B cell (primary cell): Measurements from ENCODE around the gene PODXL. TPM values are rescaled to one million over a fixed set of nuclear protein-coding genes. Genes with fewer than 3 reads are reported as not detected.

Source experiments
- ATAC-seq: fragments of 200-7000 bp; cut with Tn5 transposase; one replicate; pipeline ENCODE4 v1.10.0; 2021; ENCODE audit warnings: low read depth, mild to moderate bottlenecking, moderate number of reproducible peaks, moderate library complexity
- CTCF ChIA-PET: fragments of 350-600 bp; sonication (Branson Sonifier 250); formaldehyde crosslinking; loops from one replicate; lab custom pipeline; 2021; ENCODE audit warnings: antibody characterized with exemption, inconsistent platforms; lab: Charles Lee
- POLR2A ChIA-PET: fragments of 350-600 bp; sonication (Branson Sonifier 250); formaldehyde crosslinking; loops from one replicate; lab custom pipeline; 2021; ENCODE audit warnings: antibody characterized with exemption; lab: Charles Lee
- DNase-seq: peaks from one replicate; pipeline ENCODE4 v3.0.0; 2013
- H2AFZ ChIP-seq: 2 replicates; pipeline ENCODE4 v1.6.1; 2012; ENCODE audit warnings: mild to moderate bottlenecking, low read depth, low read length; ENCODE audit not compliant: insufficient read depth, poor library complexity, severe bottlenecking
- H3K27ac ChIP-seq, 2 donors: 1 replicate in 1 of 2; 2 replicates in 1 of 2; pipeline ENCODE4 v1.5.1; 2012 to 2013; ENCODE audit warnings: low read length in 2 of 2, mild to moderate bottlenecking in 2 of 2, moderate library complexity in 1 of 2
- H3K27me3 ChIP-seq, 4 experiments: fragments of 200-600 bp in 1 of 4; sonication (generic) in 1 of 4; replicated peaks in 1 of 4; 1 replicate in 2 of 4; 2 replicates in 2 of 4; pipeline versions ENCODE4 v1.6.1 to v1.7.0; 2013 to 2016; ENCODE audit warnings: low read length in 3 of 4, mild to moderate bottlenecking in 2 of 4, mixed read lengths in 1 of 4, moderate library complexity in 1 of 4; ENCODE audit not compliant: insufficient read depth in 4 of 4, control insufficient read depth in 3 of 4; ENCODE audit errors: control extremely low read depth in 1 of 4
- H3K36me3 ChIP-seq, 2 experiments: replicated peaks in 1 of 2; 1 replicate in 1 of 2; 2 replicates in 1 of 2; pipeline versions ENCODE4 v1.6.1 to v1.7.1; 2013; ENCODE audit warnings: low read length in 1 of 2; ENCODE audit not compliant: insufficient read depth in 2 of 2, control insufficient read depth in 1 of 2; ENCODE audit errors: control extremely low read depth in 1 of 2, extremely low read depth in 1 of 2
- H3K4me1 ChIP-seq, 2 donors: fragments of 200-600 bp in 1 of 2; sonication (generic) in 1 of 2; 1 replicate in 1 of 2; 2 replicates in 1 of 2; pipeline versions ENCODE4 v1.5.1 to v1.6.1; 2013 to 2017; ENCODE audit warnings: low read length in 2 of 2; ENCODE audit not compliant: control insufficient read depth in 2 of 2, insufficient read depth in 2 of 2
- H3K4me2 ChIP-seq: replicated peaks from 2 replicates; pipeline ENCODE3; 2012; ENCODE audit warnings: mild to moderate bottlenecking, low read depth, low read length; ENCODE audit not compliant: poor library complexity, severe bottlenecking
- H3K4me3 ChIP-seq, 5 experiments: fragments of 200-600 bp in 1 of 5; sonication (generic) in 1 of 5; 1 replicate in 3 of 5; 2 replicates in 2 of 5; pipeline versions ENCODE4 v1.5.1 to v1.7.0; 2011 to 2016; ENCODE audit warnings: low read length in 4 of 5, mild to moderate bottlenecking in 4 of 5, low read depth in 2 of 5, control low read depth in 1 of 5, moderate library complexity in 1 of 5; ENCODE audit not compliant: insufficient read depth in 1 of 5; ENCODE audit errors: control extremely low read depth in 1 of 5, extremely low read depth in 1 of 5
- H3K79me2 ChIP-seq: fragments of 200-600 bp; sonication (generic); one replicate; pipeline ENCODE4 v1.6.0; 2016; ENCODE audit warnings: low read length; ENCODE audit not compliant: control insufficient read depth, insufficient read depth
- H3K9ac ChIP-seq: fragments of 200-600 bp; sonication (generic); 2 replicates; pipeline ENCODE4 v1.6.1; 2017; ENCODE audit warnings: mild to moderate bottlenecking, low read length, moderate library complexity
- H3K9me3 ChIP-seq, 3 donors: one replicate each; pipeline versions ENCODE4 v1.6.1 to v1.7.1; 2013; ENCODE audit warnings: low read length in 2 of 3; ENCODE audit not compliant: control insufficient read depth in 2 of 3, insufficient read depth in 1 of 3; ENCODE audit errors: control extremely low read depth in 1 of 3
- H4K20me1 ChIP-seq: 2 replicates; pipeline ENCODE4 v1.6.0; 2012; ENCODE audit warnings: mild to moderate bottlenecking, low read length; ENCODE audit not compliant: insufficient read depth, control insufficient read depth, poor library complexity, severe bottlenecking
- H3K27ac Mint-ChIP-seq: one replicate; pipeline ENCODE4 v1.8.0; 2021; ENCODE audit warnings: mixed read lengths
- H3K27me3 Mint-ChIP-seq: one replicate; pipeline ENCODE4 v1.8.0; 2021; ENCODE audit warnings: mixed read lengths
- H3K4me1 Mint-ChIP-seq: one replicate; pipeline ENCODE4 v1.8.0; 2021; ENCODE audit warnings: mixed read lengths
- H3K4me3 Mint-ChIP-seq: one replicate; pipeline ENCODE4 v1.8.0; 2021; ENCODE audit warnings: mixed read lengths
- H3K9me3 Mint-ChIP-seq: one replicate; pipeline ENCODE4 v1.8.0; 2022; ENCODE audit warnings: mixed read lengths; ENCODE audit not compliant: insufficient read depth
- CTCF ChIP-seq: fragments of 200-600 bp; IDR thresholded peaks from one replicate; pipeline ENCODE4 v1.8.0; 2022; ENCODE audit warnings: antibody characterized with exemption, mild to moderate bottlenecking
- EZH2 ChIP-seq: IDR thresholded peaks from 2 replicates; pipeline ENCODE4 v1.6.1; 2012; ENCODE audit warnings: borderline replicate concordance, low read depth, mild to moderate bottlenecking, moderate library complexity, low read length; ENCODE audit not compliant: insufficient read depth, poor library complexity, severe bottlenecking
- WGBS: methylation state at CpG from one replicate; pipeline ENCODE4 v1.1.5; 2013; ENCODE audit warnings: missing lambda C conversion rate; ENCODE audit not compliant: insufficient coverage; 5-methylcytosine and 5-hydroxymethylcytosine counted together
- intact Hi-C: fragments of 100-400 bp; cut with micrococcal nuclease; formaldehyde crosslinking; loops from one replicate; pipeline ENCODE4 v1.10.0; 2022
- polyA plus RNA-seq: library from polyadenylated mRNA; depleted of rRNA; stranded (reverse); fragments of >200 nt; gene quantifications from 2 replicates; pipeline ENCODE4 v1.2.3, GENCODE V29; 2012
- total RNA-seq, 2 donors: library from RNA; stranded (reverse); fragments of 120-200 nt in 1 of 2; gene quantifications; 1 replicate in 1 of 2; 2 replicates in 1 of 2; pipeline versions ENCODE4 v1.2.3 to v1.2.4, GENCODE V29; 2013 to 2022

The PODXL gene
- total and polyA plus RNA-seq, 2 donors (not counting 1 experiment from before 2014, with no cell fraction given): 1.5 to 5.8 TPM

DNA sequence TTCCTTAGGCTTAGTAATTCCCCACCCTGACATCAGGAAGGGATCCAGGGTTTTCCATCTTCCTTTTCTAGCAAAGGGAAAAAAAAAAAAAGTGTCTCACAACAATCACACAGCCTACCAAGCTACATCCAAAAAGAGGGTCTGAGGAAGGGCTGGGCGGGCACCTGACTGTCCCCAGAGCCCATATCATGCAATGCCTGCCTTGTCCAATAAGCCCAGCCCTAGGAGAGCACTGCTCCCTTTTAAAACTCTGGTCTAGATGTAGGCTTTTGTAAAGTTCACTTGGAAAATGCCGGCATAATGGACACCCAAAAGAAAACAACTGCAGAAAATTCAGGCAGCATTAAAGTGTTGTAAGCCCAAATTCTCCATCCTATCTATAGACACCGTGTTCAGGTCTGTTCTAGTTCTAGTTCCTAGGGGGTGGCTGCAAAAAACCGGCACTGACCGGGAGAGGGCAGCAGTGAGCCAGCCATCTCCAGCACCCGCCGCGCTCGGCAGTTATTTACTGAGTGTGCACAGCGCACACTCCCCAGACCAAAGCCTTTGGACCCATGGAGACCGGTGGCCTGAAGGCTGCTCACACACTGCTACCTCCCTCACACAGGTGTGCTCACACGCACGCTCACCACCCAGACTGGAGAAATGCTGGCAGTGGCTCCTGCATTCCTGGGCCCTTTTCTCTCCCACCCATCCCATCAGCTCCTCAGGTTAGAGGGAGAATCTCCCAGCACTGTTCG is 48.7 kb downstream of the PODXL start:
- Histone ChIP-seq H3K79me2 (no peaks in the 10 kb centered on the region), H3K4me1 (peaks cover 6 to 9% of the 10 kb centered on the region in 2 donors), H3K27me3 (no peaks in the 10 kb centered on the region), H3K4me3 (no peak overlapping the region), H4K20me1 (no peaks in the 10 kb centered on the region), H3K9me3 (no peaks in the 10 kb centered on the region), H3K36me3 (no peaks in the 10 kb centered on the region), H3K27ac (no peak overlapping the region), H3K4me2 (peak overlapping the region; percentile 38), H2AFZ (no peak overlapping the region), H3K9ac (no peak overlapping the region)
- Mint-ChIP-seq H3K4me1 (peaks cover 13% of the 10 kb centered on the region), H3K4me3 (no peak overlapping the region), H3K27me3 (peaks cover 7% of the 10 kb centered on the region), H3K9me3 (no peaks in the 10 kb centered on the region), H3K27ac (no peak overlapping the region)
- CTCF ChIA-PET: interaction anchor here (0.6 to 4.8 kb wide), 12 partner anchors 8 to 473 kb away, joined by 3 to 48 read pairs (median 4); no protein-coding TSS in a partner anchor
- intact Hi-C loops: no loop called here
- DNase-seq (peak; percentile 79), ATAC-seq (peak; percentile 90)
- WGBS: 28% methylated on average over 11 of the region's 14 CpGs
- TF ChIP-seq CTCF (peak; percentile 88), EZH2 (no peak)
- POLR2A ChIA-PET: interaction anchor here (0.7 kb wide), 1 partner anchor 147 kb away, joined by 3 read pairs; no protein-coding TSS in a partner anchor

DNA sequence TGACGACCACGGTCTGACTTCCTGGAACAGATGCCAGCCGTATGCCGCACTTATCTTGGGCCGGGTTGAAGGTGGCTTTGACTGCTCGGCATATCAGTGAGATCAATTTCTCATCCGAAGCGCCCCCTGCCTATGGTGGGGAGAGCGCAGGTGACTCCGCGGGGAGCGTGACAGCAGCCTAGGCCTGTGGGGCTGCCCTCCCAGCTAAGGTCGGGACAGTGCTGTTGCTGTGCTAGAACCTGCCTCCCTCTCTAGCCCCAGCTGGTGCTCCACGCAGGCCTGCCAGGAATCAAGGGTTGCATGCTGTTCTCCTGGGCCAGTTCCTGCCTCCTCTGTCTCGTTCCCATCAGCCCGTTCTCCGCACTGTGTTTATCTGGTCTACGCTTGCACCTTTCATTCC is 49.8 kb downstream of the PODXL start:
- intact Hi-C loops: no loop called here
- WGBS: 93% methylated on average over 18 of the region's 18 CpGs
- Mint-ChIP-seq H3K27me3 (peaks cover 7% of the 10 kb centered on the region), H3K4me1 (peaks cover 15% of the 10 kb centered on the region), H3K4me3 (no peak overlapping the region), H3K27ac (no peak overlapping the region), H3K9me3 (no peaks in the 10 kb centered on the region)
- Histone ChIP-seq H3K27ac (no peak overlapping the region), H3K36me3 (no peaks in the 10 kb centered on the region), H2AFZ (no peak overlapping the region), H3K4me2 (no peak overlapping the region), H3K9me3 (no peaks in the 10 kb centered on the region), H3K27me3 (no peaks in the 10 kb centered on the region), H3K9ac (no peak overlapping the region), H4K20me1 (no peaks in the 10 kb centered on the region), H3K4me3 (no peak overlapping the region), H3K4me1 (peaks cover 4 to 9% of the 10 kb centered on the region in 2 donors), H3K79me2 (no peaks in the 10 kb centered on the region)
- TF ChIP-seq CTCF (no peak), EZH2 (no peak)
- no peak for DNase-seq
- POLR2A ChIA-PET: no interaction called here
- CTCF ChIA-PET: interaction anchor here (0.9 to 4.8 kb wide), 8 partner anchors 9 to 151 kb away, joined by 3 to 48 read pairs (median 5); no protein-coding TSS in a partner anchor
- no peak for ATAC-seq
